K562 (cell line): ENCODE data around the gene OXSR1. TPM values are rescaled to one million over a fixed set of nuclear protein-coding genes. Genes with fewer than 3 reads are reported as not detected.

Source experiments
- CCNT2 ChIP-seq: IDR thresholded peaks from 2 replicates; pipeline ENCODE4 v1.6.1; 2011; ENCODE audit warnings: borderline replicate concordance, low read depth, mild to moderate bottlenecking, moderate library complexity, mixed read lengths, low read length; ENCODE audit not compliant: insufficient read length; ENCODE audit errors: extremely low read depth
- HES1 ChIP-seq: fragments of 450-650 bp; IDR thresholded peaks from 2 replicates; pipeline ENCODE4 v1.6.1; 2016; ENCODE audit warnings: low read depth, mild to moderate bottlenecking, moderate library complexity
- MGA ChIP-seq: fragments of 450-650 bp; IDR thresholded peaks from 2 replicates; pipeline ENCODE4 v1.6.1; 2016; ENCODE audit warnings: mild to moderate bottlenecking, moderate library complexity
- PHTF2 ChIP-seq: fragments of 250-450 bp; sonication (Bioruptor Pico); IDR thresholded peaks from 2 replicates; pipeline ENCODE4 v1.5.0; 2021; ENCODE audit warnings: mild to moderate bottlenecking
- XRCC5 ChIP-seq: fragments of 200-400 bp; formaldehyde crosslinking; IDR thresholded peaks from 2 replicates; pipeline ENCODE4 v1.6.1; 2017; ENCODE audit warnings: low read depth, mild to moderate bottlenecking, low read length
- ZBTB33 ChIP-seq: sonication (generic); formaldehyde crosslinking; IDR thresholded peaks from 2 replicates; pipeline ENCODE4 v1.8.1; 2023; ENCODE audit warnings: mild to moderate bottlenecking, missing genetic modification reagents
- ZNF57 ChIP-seq: fragments of 450-650 bp; formaldehyde crosslinking; IDR thresholded peaks from 2 replicates; pipeline ENCODE4 v1.4.0; 2020; ENCODE audit warnings: mild to moderate bottlenecking, moderate library complexity
- polyA plus RNA-seq, 8 experiments: library from polyadenylated mRNA; depleted of rRNA in 4 of 8; stranded (reverse) in 5 of 8; unstranded in 3 of 8; fragments of >200 nt; fragmentation: Nextera tagmentation in 2 of 8; fragmentation: Illumina TruSeq in 1 of 8; extraction: Ambion mirVana in 2 of 8; extraction: Trizol in 1 of 8; gene quantifications; 2 replicates each; pipeline versions ENCODE4 v1.2.1 to v1.2.3, GENCODE V29; 2011 to 2014; ENCODE audit warnings: inconsistent platforms in 1 of 8, missing spikeins in 1 of 8
- total RNA-seq, 7 experiments: library from RNA; depleted of rRNA in 6 of 7; stranded (reverse); fragments of >200 nt in 6 of 7; fragmentation: Illumina TruSeq in 2 of 7; extraction: Trizol in 2 of 7; gene quantifications; 2 replicates each; pipeline versions ENCODE4 v1.2.1 to v1.2.3, GENCODE V29; 2011 to 2021; ENCODE audit warnings: low replicate concordance in 1 of 7

The OXSR1 gene
- total and polyA plus RNA-seq, 9 of the 15 experiments (the other 6 are each of a cell fraction or from before 2014, with no cell fraction given), result 15.7 to 87.6 (median 48.7) TPM

- TF ChIP-seq ZBTB33 (CRISPR knock-in tag) (no peak), MGA (no peak), HES1 (no peak), CCNT2 (no peak), XRCC5 (no peak), PHTF2 (CRISPR knock-in tag) (no peak), ZNF57 (CRISPR knock-in tag) (no peak)
Observed at GRCh38 chr3:38283810-38284755, 118.7 kb downstream of the OXSR1 start (continued).
